NCI-H187 treated with DMSO at 0.1 percent for 48 hours (cell line): Measurements from ENCODE around the gene FHOD3.
A peak's percentile ranks its signal among the peaks of the same experiment; 100 is the strongest.

Source experiments
- DNase-seq: peaks from one replicate; lab custom pipeline; 2025; lab: John Stamatoyannopoulos, UW

Gene FHOD3

DNA sequence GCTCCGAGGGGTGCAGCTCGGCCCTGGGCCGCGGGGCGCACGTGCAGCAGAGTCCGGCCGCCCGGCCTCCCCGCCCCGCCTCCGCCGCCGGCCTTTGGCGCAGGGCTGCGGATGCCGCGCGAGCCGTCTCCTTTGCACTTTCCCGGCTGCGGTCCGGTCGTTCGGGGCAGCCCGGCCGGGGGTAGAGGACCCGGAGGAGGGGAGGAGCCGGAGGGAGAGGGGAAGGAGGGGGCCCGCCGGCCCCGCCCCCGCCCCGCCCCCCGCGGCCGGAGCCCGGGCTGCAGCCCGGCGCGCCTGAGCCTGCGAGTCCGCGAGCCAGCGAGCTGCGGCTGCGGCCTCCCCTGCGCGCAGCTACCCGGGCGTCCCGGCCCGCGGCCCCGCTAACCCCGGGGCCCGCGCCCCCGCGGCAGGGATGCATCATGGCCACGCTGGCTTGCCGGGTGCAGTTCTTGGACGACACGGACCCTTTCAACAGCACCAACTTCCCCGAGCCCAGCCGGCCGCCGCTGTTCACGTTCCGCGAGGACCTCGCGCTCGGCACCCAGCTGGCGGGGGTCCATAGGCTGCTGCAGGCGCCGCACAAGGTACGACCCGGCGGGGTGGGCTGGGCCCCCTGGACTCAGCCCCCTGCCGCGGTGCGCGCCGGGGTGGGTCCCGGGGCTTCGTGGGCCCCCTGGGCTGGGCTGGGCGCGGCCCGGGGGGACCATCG, at the start of gene FHOD3:
TSS of gene FHOD3 (plus strand) at position 297 of the 709 bp plus-strand sequence. CDS start at position 420, 123 bp downstream.
- DNase-seq = no peak

DNA sequence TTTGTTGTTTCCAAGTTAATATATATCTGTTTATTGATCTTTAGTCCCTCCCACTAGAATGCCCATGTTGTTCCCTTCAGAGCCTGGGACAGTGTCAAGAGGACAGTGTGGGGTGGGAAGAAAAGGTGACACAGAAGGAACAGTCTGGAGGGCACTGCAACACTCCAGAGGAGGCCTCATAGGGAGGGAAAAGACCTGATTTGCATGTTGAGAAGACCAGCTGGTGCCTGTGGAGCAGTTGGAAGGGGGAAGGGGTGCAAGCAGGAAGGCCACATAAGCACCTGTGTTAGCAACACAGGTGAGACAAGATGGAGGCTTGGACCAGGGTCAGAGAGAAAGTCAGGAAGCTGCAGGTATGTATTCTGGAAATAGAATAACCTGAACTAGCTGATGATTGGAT, 48.1 kb upstream of the FHOD3 start:
- no peak for DNase-seq

DNA sequence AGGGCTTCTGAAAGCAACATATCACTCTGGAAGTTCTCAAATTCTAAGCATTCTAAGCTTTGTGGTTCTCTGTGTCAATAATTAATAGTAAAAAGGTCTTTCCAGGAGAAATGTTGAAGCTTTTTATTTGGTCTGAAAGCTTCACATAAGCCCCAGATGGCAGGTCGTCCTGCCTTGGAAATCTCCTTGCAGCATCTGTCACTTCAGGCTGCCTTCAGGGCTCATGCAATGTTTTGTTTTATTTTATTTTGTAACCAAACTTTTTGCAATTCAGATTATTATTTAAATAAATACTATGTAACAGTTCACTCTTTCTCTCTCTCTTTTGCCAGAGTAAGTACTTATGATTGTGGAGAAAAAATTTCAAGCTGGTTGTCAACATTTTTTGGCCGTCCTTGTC, 46.7 kb upstream of the FHOD3 start:
- DNase-seq = no peak

DNA sequence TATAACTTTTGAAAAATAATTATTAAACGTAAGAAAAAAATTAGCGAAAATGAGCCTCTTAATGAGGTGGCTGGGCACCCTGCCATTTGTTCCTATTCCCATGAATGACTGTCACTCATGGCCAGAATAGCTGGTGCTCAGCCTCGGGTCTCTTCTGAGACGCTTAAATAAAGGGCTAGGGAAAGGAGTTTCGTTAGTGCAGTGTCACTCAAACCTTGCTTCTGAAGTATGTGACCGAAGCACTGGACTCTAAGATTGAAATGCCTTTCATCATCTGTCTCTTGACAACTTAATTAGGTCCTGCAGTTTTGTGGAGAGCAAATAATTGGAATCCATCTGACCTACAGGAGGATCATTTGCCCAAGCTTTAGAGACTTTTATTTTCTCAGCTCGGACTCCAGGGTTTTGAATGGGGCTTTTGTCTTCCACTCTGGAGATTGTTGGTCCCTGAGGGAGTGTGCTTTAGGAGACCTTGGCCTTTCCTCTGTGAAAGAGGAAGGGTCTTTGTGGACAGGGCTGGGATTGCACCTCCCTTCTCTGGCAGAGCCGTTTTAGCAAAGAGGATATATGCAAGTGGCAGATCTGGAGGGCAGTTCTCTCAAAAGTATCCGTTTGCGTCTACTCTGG, 42.3 kb upstream of the FHOD3 start:
- DNase-seq = no peak

DNA sequence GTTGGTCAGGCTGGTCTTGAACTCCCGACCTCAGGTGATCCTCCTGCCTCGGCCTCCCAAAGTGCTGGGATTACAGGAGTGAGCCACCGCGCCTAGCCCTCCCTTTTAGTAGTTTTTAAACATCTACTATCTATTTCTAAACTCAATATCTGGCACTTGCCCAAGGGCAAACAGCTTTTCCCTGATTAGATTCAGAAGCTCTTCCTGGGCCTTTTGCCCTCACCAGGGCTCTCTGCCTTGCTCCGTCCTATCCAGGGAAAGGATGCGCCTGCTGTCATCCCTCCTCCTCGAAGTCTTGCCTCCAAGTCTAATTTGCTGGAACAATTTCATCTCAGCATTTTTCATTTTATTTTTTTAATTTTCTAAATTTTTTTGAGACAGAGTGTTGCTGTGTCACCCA, 41.4 kb upstream of the FHOD3 start:
- no peak for DNase-seq

DNA sequence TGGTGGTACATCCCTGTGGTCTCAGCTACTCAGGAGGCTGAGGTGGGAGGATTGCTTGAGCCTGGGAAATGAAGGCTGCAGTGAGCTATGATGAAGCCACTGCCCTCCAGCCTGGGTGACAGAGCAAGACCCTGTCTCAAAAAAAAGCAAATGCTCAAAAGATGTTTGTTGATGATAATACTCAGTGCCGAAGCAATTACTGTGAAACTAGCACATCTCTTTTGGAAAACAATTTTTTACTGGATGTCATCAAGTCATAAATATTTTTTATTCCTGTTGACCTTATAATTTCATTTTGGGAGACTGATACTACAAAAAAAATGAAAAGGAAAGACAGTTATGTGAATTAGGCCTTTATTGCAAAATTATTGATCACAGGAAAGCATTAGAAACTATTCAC, 34.5 kb upstream of the FHOD3 start:
- DNase-seq = no peak

DNA sequence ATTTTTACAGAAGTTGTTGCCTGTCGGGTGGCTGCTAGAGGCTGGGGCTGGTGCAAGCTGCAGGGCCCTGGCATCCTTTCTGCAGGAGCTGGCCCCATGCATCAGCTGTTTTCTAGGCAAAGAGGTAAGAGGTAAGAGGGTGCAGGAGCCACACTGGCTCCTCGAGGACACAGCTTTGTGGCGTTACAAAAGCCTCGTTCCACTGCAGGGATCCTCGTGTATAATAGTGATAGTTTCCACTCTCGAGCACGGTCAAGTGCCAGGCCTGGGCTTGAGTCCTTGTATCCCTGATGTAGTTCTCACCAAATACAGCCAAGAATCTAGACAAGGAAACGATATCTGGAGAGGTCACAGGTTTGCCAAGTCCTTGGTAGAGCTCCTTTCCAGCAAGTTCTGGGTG, 33.2 kb upstream of the FHOD3 start:
- no peak for DNase-seq

DNA sequence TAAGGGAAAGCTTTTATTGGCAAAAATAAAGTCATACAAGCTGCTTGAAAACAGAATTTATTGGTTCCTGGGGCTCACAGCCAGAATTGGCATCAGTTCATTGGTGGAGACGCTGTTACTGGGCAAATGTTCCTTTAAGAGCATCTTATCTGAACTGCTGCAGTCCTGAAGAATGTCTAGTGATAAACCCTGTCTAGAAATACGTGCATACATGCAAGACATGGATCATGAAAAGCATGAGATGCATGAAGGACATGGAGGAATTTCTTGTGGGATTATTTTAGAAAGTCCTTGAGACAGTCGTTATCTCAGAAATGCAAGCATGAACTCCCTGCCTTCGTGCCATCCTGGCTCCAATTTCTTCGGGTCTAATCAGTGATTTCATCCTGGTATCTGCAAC, 32.5 kb upstream of the FHOD3 start:
- DNase-seq = no peak

DNA sequence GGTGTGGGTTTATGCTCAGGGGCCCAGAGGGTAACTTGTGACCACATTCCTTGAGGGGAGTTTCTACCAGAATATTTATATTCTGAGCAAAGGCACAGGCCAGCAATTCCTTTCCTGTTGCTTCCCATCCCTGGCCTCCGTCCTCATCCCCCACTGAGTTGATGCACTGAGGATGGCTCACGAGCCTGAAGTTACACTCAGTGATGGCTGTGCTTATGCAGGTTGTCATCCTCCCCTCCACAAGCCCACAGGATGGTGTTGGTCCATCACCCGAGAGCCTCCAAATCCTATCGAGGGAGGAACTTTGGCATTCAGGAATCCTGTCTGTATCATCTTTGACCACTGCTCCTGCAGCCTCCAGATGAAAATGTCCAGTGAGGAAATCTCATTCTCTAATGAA, 28.4 kb upstream of the FHOD3 start:
- no peak for DNase-seq

DNA sequence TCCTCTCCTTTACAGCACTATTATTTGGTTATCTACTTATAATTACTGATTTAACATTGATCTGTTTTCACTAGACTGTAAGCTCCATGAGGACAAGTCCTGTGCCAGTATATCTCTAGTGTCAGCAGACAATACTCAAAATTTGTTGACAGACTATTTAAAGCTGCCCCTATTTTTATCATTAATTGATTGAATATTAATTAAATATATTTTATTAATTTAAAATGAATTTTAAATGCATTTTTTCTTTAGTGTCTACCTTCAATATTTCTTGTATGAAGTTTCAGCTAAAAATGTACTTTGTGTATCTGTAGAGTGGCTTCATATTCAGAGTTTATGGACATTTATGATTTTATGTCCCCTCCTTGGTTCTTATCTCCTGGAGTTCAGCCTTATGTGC, 26.4 kb upstream of the FHOD3 start:
- no peak for DNase-seq

DNA sequence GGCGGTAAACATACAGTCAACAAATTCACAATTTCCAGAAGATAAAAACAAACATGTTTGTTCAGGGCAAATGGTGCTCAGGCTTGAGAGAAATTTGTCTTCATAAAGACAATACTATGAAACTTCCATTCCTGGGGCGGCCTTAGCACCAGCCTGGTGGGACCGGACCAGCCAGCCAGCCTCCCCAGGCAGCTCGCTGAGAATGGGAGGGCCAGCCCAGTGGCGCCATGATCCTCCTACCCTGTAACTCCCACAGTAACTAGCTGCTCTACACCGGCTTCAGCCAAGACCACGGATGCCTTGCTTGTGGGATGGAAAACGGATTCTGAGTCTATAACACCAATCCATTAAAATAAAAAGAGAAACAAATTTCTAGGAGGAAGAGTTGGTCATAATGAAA, 24.2 kb upstream of the FHOD3 start:
- DNase-seq = no peak

DNA sequence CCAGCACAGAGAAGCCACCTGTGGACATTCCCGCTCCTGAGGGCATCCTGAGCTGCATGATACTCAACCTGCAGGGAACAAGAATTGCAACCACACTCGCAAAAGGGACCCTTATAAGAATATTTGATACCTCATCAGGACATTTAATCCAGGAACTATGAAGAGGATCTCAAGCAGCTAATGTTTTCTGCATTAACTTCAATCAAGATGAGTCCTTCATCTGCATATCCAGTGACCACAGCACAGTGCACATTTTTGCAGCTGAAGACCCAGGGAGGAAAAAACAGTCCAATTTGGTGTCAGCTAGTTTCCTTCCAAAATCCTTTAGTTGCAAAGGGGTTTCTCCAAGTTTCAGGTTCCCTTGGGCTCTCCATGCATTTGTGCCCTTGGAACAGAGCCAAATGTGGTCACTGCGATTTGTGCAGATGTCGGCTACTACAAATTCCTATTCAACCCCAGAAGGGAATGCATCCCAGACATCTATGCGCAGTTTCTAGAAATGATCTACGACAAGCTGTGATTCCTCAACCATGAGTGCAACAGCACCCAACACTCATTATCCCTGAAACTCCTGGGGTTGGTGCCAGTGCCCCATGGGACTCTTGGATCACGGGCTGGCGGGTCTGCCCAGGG, 23.3 kb upstream of the FHOD3 start:
- no peak for DNase-seq

DNA sequence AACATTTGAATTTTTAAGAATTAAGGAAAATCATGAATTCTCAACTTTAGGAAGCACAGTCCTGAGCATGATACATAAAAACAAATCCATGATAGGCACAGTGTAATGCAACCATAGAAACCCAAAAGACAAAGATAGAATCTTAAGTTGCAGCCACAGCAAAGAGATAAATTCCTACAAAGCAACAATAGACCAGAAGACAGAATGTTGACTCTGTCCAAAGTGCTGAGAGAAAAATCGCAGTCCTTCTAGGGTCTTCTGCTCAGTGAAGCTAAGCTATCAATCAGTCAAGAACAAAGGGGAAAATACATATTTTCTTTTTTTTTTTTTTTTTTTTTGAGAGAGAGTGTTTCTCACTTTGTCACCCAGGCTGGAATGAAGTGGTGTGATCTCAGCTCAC, 22.0 kb upstream of the FHOD3 start:
- DNase-seq = no peak

DNA sequence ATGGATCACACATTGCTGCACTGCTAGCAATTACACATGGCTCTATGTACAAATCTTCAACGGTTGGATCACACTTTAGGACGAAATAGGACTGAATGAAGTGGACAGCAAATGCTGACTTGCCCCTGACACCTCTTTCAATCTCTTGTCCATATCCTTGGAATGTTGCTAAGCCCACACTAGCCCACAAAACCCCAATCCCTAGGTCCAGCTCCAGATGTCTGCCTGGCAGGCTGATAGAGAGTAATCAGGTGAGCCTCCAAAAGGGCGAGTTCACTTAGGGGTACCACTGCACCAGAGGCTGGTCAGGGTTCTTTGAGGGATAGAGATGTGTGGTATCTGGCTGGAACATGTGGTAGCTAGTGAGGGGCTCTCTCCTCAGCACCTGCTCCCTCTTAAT, 18.5 kb upstream of the FHOD3 start:
- DNase-seq = no peak

DNA sequence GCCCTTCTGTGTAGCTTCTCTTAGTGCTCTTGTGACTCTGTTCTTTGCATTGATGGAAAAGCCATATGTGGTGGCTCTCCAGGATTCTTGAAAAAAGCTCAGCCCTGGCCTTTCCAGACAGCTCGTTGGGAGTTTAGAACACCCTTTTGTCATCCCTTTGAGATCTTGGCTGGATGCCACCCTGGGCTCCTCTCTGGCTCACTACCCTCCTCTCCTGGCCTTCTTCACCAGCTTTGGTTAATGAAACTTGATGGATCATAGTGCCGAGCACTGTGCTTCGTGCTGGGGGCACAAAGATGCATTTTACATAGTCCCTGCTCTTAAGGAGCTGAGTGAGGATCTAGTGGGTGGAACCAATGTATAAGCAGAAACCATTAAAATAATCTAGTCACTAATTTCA, 15.6 kb upstream of the FHOD3 start:
- no peak for DNase-seq

DNA sequence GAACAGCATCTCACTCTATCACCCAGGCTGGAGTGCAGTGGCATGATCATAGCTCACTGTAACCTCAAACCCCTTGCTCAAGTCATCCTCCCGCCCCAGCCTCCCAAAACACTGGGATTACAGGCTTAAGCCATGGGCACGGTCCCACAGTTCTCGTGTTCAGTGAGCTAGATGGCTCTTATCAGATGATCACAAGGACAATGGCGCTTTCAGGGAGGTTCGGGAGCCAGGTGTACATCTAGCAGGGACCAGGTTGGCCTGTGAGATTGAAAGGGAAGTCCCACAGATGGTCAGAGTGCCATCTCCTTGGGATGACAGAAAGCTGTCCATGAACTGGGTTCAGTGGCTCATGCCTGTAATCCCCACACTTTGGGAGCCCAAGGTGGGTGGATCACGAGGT, 14.1 kb upstream of the FHOD3 start:
- DNase-seq = no peak

DNA sequence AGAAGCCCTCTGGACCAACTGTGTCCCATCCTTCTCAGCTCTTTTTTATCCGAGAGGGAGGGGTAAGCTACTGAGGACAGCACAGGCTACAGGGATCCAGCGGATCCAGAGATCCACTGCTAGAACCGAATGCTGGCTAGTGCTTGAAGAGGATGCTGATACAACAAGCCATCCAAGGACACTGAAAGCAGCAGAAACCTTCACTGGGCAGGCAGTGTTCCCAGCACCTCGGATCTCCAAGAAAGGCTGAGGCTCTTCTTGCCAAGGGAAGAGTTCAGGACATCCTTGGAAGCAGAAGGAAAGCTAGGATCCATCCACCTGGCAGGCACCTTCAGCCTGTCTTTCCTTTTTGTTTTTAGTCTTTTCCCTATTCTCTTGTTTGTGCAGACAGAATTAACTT, 13.2 kb upstream of the FHOD3 start:
- DNase-seq = no peak

DNA sequence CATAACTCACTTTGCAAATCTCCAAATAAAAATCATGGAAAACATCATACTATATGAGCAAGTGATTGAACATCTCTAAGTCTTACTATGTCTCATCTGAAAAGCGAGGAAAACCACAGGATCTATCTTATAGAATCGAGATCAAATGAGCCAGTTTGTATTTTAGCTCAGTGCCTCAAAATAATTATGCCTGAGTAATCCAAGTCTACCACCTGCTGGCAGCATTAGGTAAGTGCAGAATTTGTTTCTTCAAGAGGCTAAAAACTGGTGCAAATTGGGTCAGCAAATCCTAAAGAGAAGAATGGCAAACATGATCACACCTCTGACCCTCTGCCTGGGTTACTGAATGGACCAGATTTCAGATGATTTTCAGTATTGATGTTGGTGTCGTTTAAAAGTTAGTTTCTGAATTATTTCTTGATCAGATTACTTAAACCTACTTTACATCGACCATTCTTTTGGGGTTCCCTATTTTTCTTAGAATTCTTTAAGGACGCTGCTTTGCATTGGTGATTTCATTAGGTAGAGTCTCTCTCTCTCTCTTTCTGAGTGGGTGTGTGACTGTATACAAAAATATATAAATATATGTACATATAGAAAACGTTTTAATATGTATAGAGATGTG, 12.7 kb upstream of the FHOD3 start:
- peak; percentile 24 for DNase-seq

DNA sequence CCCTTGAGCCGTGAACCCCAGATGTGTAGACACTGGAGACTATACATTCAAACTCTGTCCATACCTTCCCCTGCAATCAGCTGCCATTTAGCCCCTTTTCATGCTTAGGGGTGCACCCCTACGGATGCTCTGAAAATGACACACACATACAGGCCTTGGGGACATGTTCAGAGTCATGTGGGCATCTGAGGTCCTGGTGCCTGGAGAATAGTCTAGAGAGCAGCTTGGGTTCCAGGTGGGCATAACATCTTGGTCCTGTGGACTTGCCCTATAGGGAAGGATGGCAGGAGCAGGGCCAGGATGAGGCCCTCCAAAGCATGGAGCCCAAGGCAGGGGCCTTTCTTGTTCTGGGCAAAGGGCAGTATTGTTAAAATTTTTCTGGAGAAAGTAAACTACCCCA, 9.9 kb upstream of the FHOD3 start:
- no peak for DNase-seq

DNA sequence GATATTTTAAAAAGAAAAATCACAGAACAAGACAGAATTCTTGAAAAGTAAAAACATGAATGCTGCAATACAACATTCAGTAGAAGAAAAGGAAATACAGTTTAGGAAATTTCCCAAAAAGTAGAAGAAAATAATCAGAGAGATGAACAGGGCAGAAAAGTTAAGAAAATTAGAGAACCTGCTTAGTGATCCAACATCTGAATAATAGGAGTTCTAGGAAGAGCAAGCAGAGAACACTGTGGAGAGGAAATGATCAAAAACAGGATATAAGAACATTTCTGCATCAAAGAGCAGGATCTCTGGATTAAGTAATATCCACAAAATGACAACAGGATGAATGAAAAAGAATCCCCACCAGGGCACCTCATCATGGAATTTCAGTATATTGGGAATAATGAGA, 8.8 kb upstream of the FHOD3 start:
- DNase-seq = no peak

DNA sequence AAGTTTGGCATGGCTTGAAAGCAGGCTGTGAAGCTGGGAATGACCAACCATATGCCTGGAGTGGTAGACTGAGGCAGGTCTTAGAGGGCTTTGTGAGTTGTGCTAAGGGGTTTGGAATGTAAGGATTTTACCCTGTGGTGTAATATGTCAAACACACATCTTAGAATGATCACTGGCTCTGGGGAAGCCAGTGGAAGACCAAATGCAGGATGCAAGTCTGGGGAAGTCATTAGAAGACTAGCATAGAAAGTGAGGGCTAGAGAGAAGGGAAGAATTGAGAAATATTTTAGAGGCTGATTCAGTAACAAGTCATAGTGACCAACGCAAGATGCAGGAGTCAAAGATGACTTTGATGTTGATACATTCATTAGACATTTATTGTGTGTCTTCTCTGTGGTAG, 3.5 kb upstream of the FHOD3 start:
- DNase-seq = no peak

DNA sequence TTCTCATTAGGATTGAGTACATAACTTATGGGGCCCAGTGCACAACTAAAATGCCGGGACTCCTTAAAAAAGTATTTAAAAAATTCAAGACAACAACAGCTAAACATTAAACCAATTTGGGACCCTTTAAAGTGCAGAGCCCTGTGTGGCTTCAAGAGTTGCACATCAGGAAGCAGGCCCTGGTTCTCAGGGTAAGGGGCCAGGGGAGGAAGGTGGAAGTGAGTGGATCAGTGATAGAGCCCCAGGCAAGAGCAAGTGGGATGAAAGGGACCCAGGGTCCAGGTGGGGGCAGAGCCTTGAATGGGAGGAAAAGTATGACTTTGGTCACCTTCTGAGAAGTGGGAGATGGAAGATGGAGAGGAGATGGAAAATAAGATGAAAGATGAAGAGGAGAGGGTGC, 2.3 kb upstream of the FHOD3 start:
- DNase-seq = no peak

DNA sequence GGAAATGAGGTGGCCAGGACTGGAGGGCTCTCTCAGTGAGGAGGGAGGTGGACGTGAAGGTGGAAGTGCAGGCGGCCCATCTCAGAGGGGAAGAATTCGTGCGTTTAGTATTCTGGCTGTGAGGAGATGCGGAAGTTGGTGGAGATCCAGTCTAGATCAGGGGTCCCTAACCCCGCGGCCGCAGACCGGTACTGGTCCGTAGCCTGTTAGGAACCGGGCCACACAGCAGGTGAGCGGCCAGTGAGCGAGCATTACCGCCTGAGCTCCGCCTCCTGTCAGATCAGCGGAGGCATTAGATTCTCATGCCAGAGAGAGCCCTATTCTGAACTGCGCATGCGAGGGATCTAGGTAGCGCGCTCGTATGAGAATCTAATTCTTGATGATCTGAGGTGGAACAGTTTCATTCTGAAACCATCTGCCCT, 1.6 kb upstream of the FHOD3 start:
- no peak for DNase-seq
